ENCODE data around the gene BCL7A.

The BCL7A gene

GRCh38 chr12:122001466-122002209 lies 20.0 kb upstream of the BCL7A start:
- no peak overlapping the region for H3K4me3 ChIP-seq (ENCODE audit: control insufficient read depth, low read depth, low read length)
- DNase-seq (ENCODE audit: low read depth), result no peak
- no peak for TF ChIP-seq CTCF (IDR thresholded peaks at IDR 0.05; ENCODE audit: control insufficient read depth, insufficient read depth, low read depth, low read length, missing control alignments)

- DNase-seq (ENCODE audit: low read depth), result no peak
- no peak overlapping the region for H3K4me3 ChIP-seq (ENCODE audit: control insufficient read depth, low read depth, low read length)
- TF ChIP-seq CTCF (IDR thresholded peaks at IDR 0.05; ENCODE audit: control insufficient read depth, insufficient read depth, low read depth, low read length, missing control alignments), result no peak
Measured at GRCh38 chr12:122003651-122004611, 17.8 kb upstream of the BCL7A start.

GRCh38 chr12:122004633-122005071 lies 17.0 kb upstream of the BCL7A start:
- TF ChIP-seq CTCF (IDR thresholded peaks at IDR 0.05; ENCODE audit: control insufficient read depth, insufficient read depth, low read depth, low read length, missing control alignments), result no peak
- H3K4me3 ChIP-seq (ENCODE audit: control insufficient read depth, low read depth, low read length), result no peak overlapping the region
- no peak for DNase-seq (ENCODE audit: low read depth)

GRCh38 chr12:122005252-122005776 lies 16.4 kb upstream of the BCL7A start:
- no peak for TF ChIP-seq CTCF (IDR thresholded peaks at IDR 0.05; ENCODE audit: control insufficient read depth, insufficient read depth, low read depth, low read length, missing control alignments)
- H3K4me3 ChIP-seq (ENCODE audit: control insufficient read depth, low read depth, low read length), result no peak overlapping the region
- DNase-seq (ENCODE audit: low read depth), result no peak

GRCh38 chr12:122006186-122006926 lies 15.3 kb upstream of the BCL7A start:
- no peak for TF ChIP-seq CTCF (IDR thresholded peaks at IDR 0.05; ENCODE audit: control insufficient read depth, insufficient read depth, low read depth, low read length, missing control alignments)
- no peak overlapping the region for H3K4me3 ChIP-seq (ENCODE audit: control insufficient read depth, low read depth, low read length)
- no peak for DNase-seq (ENCODE audit: low read depth)

- DNase-seq (ENCODE audit: low read depth), result no peak
- no peak overlapping the region for H3K4me3 ChIP-seq (ENCODE audit: control insufficient read depth, low read depth, low read length)
- no peak for TF ChIP-seq CTCF (IDR thresholded peaks at IDR 0.05; ENCODE audit: control insufficient read depth, insufficient read depth, low read depth, low read length, missing control alignments)
Measured at GRCh38 chr12:122009741-122010140, 11.9 kb upstream of the BCL7A start.

All from AG09309 (cell line).